Measurements from ENCODE around the gene ATRN.

Gene ATRN

DNA sequence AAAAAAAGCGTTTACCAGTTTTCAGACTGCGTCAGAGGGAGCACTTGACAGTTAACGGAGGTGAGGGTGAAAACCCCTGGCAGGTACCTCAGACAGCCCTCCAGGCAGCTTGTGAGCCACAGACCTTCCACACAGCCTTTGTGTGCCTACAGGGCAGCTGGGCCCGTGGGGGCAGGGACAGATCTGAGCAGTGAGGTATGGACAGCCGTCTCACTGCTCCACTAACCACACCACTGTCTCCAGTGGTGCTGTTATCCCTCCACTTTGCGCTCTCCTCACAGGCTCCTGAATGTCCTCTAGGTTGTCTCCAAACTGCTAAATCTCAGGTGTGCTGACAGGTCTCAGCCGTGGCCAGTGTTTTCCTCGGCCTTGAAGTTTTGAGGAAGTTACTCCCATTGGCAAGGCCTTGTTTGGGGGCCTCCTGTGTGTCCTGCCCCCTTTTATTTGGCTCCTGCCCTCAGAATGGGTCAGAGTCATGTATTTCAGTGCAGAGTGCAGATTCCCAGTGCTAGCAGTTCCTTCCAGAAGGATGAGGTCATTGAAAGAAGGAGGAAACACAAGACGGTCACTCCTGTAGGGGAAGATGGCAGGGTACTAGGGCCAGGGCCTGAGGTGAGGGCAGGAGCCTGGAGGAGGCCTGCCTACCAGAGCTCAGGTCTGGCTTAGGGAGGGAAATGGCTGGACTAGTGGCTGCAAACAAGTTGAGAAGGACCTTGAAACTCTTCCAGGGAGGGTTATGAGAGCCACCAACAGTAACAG is 180.6 kb downstream of the ATRN start:
- DNase-seq (ENCODE audit: insufficient read length, low spot score) (no peak), FAIRE-seq (no peak)
- TF ChIP-seq, protein P1, sequence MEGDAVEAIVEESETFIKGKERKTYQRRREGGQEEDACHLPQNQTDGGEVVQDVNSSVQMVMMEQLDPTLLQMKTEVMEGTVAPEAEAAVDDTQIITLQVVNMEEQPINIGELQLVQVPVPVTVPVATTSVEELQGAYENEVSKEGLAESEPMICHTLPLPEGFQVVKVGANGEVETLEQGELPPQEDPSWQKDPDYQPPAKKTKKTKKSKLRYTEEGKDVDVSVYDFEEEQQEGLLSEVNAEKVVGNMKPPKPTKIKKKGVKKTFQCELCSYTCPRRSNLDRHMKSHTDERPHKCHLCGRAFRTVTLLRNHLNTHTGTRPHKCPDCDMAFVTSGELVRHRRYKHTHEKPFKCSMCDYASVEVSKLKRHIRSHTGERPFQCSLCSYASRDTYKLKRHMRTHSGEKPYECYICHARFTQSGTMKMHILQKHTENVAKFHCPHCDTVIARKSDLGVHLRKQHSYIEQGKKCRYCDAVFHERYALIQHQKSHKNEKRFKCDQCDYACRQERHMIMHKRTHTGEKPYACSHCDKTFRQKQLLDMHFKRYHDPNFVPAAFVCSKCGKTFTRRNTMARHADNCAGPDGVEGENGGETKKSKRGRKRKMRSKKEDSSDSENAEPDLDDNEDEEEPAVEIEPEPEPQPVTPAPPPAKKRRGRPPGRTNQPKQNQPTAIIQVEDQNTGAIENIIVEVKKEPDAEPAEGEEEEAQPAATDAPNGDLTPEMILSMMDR (IDR thresholded peaks at IDR 0.05; ENCODE audit: insufficient read depth, missing control alignments) = no peak

DNA sequence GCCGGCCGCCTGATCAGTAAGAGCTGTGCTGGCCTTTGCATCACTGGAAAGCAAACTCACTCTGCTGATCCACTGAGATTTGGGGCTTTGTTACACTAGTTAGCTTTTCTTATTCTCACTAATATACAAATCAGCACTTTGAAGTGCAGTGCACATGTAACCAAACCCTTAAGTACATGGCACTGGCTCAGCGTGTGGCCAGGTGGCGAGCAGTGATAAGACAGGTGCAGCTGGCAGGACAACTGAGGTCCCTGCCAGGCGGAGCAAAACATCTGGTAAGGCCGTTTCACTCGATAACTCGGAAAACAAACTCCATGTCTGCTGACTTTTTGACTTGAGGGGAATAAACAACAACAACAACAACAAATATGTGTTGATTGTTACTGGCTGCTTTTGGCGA is 181.4 kb downstream of the ATRN start:
- TF ChIP-seq, protein P1 (IDR thresholded peaks at IDR 0.05; ENCODE audit: insufficient read depth, missing control alignments) = no peak
- DNase-seq (ENCODE audit: insufficient read length, low spot score) = no peak

GRCh38 chr20:3652676-3653596 is 182.1 kb downstream of the ATRN start:
- FAIRE-seq (no peak), DNase-seq (ENCODE audit: insufficient read length, low spot score) (no peak)
- TF ChIP-seq, protein P1 (IDR thresholded peaks at IDR 0.05; ENCODE audit: insufficient read depth, missing control alignments) = no peak

More for the DNA sequence above, 181.4 kb downstream of the ATRN start:
- FAIRE-seq = no peak

GRCh38 chr20:3653921-3654320 is 183.1 kb downstream of the ATRN start:
- no peak for FAIRE-seq

GRCh38 chr20:3654326-3655130 is 183.7 kb downstream of the ATRN start:
- TF ChIP-seq, protein P1 (IDR thresholded peaks at IDR 0.05; ENCODE audit: insufficient read depth, missing control alignments) = no peak
- FAIRE-seq (no peak), DNase-seq (ENCODE audit: insufficient read length, low spot score) (no peak)

More at GRCh38 chr20:3653921-3654320, 183.1 kb downstream of the ATRN start:
- no peak for DNase-seq (ENCODE audit: insufficient read length, low spot score)
- TF ChIP-seq, protein P1 (IDR thresholded peaks at IDR 0.05; ENCODE audit: insufficient read depth, missing control alignments) = no peak

- FAIRE-seq (no peak), DNase-seq (ENCODE audit: insufficient read length, low spot score) (no peak)
- TF ChIP-seq, protein P1 (IDR thresholded peaks at IDR 0.05; ENCODE audit: insufficient read depth, missing control alignments) = no peak
These were observed 184.2 kb downstream of the ATRN start for GRCh38 chr20:3655131-3655405.

Measured in D721Med (cell line).